ENCODE measurements around the gene HSPG2.

- TF ChIP-seq GATAD2B (conservative IDR thresholded peaks at IDR 0.05; ENCODE audit: low read depth) (no peak), KDM1A (IDR thresholded peaks at IDR 0.05; ENCODE audit: borderline replicate concordance) (no peak)
- TF ChIP-seq, protein P1, sequence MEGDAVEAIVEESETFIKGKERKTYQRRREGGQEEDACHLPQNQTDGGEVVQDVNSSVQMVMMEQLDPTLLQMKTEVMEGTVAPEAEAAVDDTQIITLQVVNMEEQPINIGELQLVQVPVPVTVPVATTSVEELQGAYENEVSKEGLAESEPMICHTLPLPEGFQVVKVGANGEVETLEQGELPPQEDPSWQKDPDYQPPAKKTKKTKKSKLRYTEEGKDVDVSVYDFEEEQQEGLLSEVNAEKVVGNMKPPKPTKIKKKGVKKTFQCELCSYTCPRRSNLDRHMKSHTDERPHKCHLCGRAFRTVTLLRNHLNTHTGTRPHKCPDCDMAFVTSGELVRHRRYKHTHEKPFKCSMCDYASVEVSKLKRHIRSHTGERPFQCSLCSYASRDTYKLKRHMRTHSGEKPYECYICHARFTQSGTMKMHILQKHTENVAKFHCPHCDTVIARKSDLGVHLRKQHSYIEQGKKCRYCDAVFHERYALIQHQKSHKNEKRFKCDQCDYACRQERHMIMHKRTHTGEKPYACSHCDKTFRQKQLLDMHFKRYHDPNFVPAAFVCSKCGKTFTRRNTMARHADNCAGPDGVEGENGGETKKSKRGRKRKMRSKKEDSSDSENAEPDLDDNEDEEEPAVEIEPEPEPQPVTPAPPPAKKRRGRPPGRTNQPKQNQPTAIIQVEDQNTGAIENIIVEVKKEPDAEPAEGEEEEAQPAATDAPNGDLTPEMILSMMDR (IDR thresholded peaks at IDR 0.05 in 2 of 3, conservative IDR thresholded peaks at IDR 0.05 in 1 of 3; ENCODE audit: control insufficient read depth in 2 of 3, extremely low read depth in 1 of 3, insufficient read depth in 1 of 3, low read depth in 3 of 3, low read length in 3 of 3), result no peak
Measured at GRCh38 chr1:21913258-21913657, 23.9 kb downstream of the HSPG2 start.

Data from GM12878 (cell line).